Heart left ventricle (tissue), 13 donors: ENCODE data around the gene ATP4A.

Experiments used
- POLR2A ChIP-seq, 2 donors: fragments of 450-650 bp; IDR thresholded peaks; one replicate each; pipeline ENCODE4 v1.6.1; 2017; ENCODE audit warnings: antibody characterized with exemption in 2 of 2, mild to moderate bottlenecking in 2 of 2, moderate library complexity in 2 of 2
- TF ChIP-seq, protein P1 (sequence below), 12 donors: fragments of 200-600 bp; sonication (generic) in 4 of 12; IDR thresholded peaks; one replicate each; pipeline versions ENCODE4 v1.5.0 to v1.8.0; 2018 to 2022; ENCODE audit warnings: antibody characterized with exemption in 12 of 12, mild to moderate bottlenecking in 5 of 12
- donor health status: ischemic (EF 13 %, LVEDD 7.1; RV severe dilation, severe dysfunction).
- donor health status: DM: no; HTN: yes; CAD: no.
- donor health status: DM: no; HTN: no; CAD: no.
- donor health status: ischemic (EF 25% LVEDD 6.9; RV normal size, moderate dysfunction).
- donor health status: ischemic (EF 25% LVEDD 5.7; RV mildly dilated, moderate dysfunction).
- donor health status: ischemic (EF 35%, LVEDD 5.7; RV mildly dilated, moderate dysfunction).
- donor health status: nonischemic (EF 11% LVEDD 7.7; RV severe dilation, severe dysfunction).
- donor health status: DM: yes; HTN: yes; CAD: no.
- donor health status: PGD.
- donor health status: ischemic (EF 29% LVEDD 5.4; RV normal size, mild dysfunction).
- donor health status: nonischemic (EF 23%, LVEDD 6.1; RV moderate dilation, normal function).

DNA sequence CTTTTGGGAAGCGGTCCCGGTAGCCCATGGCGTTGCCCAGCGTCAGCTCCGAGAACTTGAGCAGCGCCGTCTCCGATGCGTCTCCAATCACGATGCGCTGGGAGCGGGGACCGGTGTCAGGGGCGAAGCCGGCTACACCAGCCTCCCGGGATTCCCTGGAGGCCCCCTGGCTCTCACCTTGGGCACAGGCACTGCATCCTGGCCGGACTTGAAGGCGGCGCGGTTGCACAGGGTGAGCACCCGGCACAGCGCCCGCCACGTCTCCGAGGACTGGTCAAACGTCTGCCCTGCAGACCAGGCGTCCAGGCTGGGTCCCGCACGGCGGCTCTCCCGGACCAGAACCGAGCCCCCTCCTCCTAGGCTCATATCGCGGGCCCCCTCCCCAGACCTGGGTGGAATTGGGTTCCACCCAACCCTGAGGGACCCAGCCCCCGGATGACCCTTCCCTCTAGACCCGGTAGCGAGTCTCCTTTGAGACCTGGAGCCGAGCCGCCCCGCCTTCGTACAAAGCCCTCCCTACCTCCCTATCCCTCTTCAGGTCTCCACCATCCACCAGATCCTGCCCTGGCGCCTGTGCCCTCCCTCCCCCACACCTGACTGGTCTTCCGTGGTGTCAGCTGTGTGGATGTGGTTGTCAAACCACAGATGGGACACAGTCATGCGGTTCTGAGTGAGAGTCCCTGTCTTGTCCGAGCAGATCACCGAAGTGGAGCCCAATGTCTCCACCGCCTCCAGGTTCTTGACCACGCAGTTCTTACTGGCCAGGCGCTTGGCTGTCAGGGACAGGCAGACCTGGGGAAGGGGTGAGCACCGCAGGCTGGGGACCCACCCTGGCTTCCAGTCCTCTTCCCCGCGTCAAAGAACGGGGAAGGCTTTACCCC, 4.8 kb downstream of the ATP4A start:
- TF ChIP-seq, protein P1, sequence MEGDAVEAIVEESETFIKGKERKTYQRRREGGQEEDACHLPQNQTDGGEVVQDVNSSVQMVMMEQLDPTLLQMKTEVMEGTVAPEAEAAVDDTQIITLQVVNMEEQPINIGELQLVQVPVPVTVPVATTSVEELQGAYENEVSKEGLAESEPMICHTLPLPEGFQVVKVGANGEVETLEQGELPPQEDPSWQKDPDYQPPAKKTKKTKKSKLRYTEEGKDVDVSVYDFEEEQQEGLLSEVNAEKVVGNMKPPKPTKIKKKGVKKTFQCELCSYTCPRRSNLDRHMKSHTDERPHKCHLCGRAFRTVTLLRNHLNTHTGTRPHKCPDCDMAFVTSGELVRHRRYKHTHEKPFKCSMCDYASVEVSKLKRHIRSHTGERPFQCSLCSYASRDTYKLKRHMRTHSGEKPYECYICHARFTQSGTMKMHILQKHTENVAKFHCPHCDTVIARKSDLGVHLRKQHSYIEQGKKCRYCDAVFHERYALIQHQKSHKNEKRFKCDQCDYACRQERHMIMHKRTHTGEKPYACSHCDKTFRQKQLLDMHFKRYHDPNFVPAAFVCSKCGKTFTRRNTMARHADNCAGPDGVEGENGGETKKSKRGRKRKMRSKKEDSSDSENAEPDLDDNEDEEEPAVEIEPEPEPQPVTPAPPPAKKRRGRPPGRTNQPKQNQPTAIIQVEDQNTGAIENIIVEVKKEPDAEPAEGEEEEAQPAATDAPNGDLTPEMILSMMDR (IDR thresholded peaks at IDR 0.05), result no peak
- TF ChIP-seq POLR2A (IDR thresholded peaks at IDR 0.05), result no peak
